ENCODE data around the gene EYS.

EYS gene

DNA sequence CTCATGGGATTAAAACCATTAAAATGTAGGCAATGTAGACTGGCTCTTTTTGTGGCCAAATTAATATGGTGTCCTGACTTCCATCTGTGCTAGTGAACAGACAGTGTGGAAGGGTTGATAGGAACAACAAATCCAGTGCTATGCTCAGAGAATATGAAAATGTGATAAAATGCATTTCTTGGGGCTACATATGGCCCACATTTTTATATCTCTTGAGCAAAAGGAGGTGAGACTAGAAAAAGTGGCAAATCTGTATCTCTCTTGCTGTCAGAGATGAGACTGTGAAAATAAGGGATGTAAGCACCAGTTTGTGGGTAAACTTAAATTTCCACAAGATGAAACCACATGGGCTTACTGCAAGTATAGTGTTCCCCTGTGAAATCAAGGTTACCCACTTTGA is 1909.3 kb downstream of the EYS start:
- Histone ChIP-seq H3K9me3 (ENCODE audit: insufficient read depth, low read length) (no peaks in the 10 kb centered on the region), H3K27me3 (ENCODE audit: insufficient read depth, insufficient read length) (no peaks in the 10 kb centered on the region), H3K9ac (ENCODE audit: insufficient read length, low read depth) (no peak overlapping the region), H3K4me1 (ENCODE audit: insufficient read depth, insufficient read length) (no peaks in the 10 kb centered on the region), H3K4me3 (ENCODE audit: insufficient read length, low read depth) (no peak overlapping the region), H3K36me3 (ENCODE audit: insufficient read depth, insufficient read length, low read length) (no peaks in the 10 kb centered on the region)
- no peak for DNase-seq (ENCODE audit: low read depth, low spot score)
- TF ChIP-seq YY1 (IDR thresholded peaks at IDR 0.05; ENCODE audit: insufficient read depth, insufficient read length) = no peak

- no peaks in the 10 kb centered on the region for H3K9me3 ChIP-seq (ENCODE audit: insufficient read depth, low read length)
- TF ChIP-seq ZNF274 (IDR thresholded peaks at IDR 0.05; ENCODE audit: low read depth, low read length) (no peak), SUZ12 (IDR thresholded peaks at IDR 0.05; ENCODE audit: extremely low read depth, insufficient read depth, insufficient read length) (no peak), YY1 (IDR thresholded peaks at IDR 0.05; ENCODE audit: insufficient read depth, insufficient read length) (no peak)
These were observed 1911.2 kb downstream of the EYS start for GRCh38 chr6:63795826-63796225.

DNA sequence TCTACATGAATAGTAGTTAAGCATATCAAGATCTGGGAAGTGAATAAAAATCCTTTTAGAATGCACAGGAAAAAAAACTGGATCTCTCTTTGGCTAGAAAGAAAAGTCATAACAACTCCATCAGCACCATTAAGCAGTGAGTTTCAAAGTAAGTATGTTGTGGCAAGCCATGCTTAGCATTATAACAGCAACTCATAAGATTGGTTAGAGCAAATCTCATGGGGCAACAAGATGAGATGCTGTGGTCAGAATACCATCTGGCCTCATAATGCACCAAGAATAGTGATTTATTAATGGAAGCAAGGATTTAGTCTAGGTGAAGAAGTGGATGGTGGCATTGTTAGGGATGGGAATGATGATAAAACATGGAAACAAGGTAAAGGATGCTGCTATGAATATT is 1912.0 kb downstream of the EYS start:
- Histone ChIP-seq H3K4me3 (ENCODE audit: insufficient read length, low read depth) (no peak overlapping the region), H3K9me3 (ENCODE audit: insufficient read depth, low read length) (no peaks in the 10 kb centered on the region), H3K4me1 (ENCODE audit: insufficient read depth, insufficient read length) (no peaks in the 10 kb centered on the region), H3K9ac (ENCODE audit: insufficient read length, low read depth) (no peak overlapping the region), H3K27me3 (ENCODE audit: insufficient read depth, insufficient read length) (no peaks in the 10 kb centered on the region), H3K36me3 (ENCODE audit: insufficient read depth, insufficient read length, low read length) (no peaks in the 10 kb centered on the region)
- TF ChIP-seq SUZ12 (IDR thresholded peaks at IDR 0.05; ENCODE audit: extremely low read depth, insufficient read depth, insufficient read length) (no peak), ZNF274 (IDR thresholded peaks at IDR 0.05; ENCODE audit: low read depth, low read length) (no peak), YY1 (IDR thresholded peaks at IDR 0.05; ENCODE audit: insufficient read depth, insufficient read length) (no peak)
- no peak for DNase-seq (ENCODE audit: low read depth, low spot score)

More at GRCh38 chr6:63795826-63796225, 1911.2 kb downstream of the EYS start:
- no peak overlapping the region for H3K9ac ChIP-seq (ENCODE audit: insufficient read length, low read depth)
- H3K36me3 ChIP-seq (ENCODE audit: insufficient read depth, insufficient read length, low read length) = no peaks in the 10 kb centered on the region
- no peak for DNase-seq (ENCODE audit: low read depth, low spot score)
- no peaks in the 10 kb centered on the region for H3K27me3 ChIP-seq (ENCODE audit: insufficient read depth, insufficient read length)
- H3K4me1 ChIP-seq (ENCODE audit: insufficient read depth, insufficient read length) = no peaks in the 10 kb centered on the region
- no peak overlapping the region for H3K4me3 ChIP-seq (ENCODE audit: insufficient read length, low read depth)

DNA sequence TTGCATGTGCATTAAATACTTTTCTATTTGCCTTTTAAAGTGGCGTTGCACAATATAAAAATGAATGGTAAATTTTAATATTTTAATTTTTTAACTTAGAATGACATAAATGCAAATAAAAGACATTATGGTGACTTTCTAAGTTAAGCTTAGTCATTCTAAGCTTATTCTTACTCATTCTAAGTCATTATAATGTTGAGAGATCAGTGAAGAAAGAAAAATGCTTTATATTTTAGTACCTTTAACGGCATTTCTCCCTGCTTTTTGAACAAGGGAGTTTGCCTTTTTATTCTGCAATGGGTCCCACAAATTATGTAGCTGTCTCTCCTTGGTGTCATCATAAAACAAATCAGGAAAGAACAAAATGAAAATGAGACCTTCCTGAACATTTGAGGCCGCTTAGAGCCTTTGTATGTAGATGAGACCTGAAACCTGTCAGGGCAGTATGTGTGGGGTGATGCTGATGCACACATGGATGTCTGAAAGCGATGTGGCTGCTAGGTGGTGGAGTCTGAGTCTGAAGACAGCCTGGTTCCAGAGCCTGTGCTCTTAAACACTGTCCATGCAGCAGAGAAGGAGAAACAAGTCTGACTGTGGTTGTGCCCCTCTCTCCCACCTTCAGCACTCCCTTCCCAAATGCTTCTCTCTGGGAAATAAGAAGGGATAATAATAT is 1913.4 kb downstream of the EYS start:
- Histone ChIP-seq H3K4me1 (ENCODE audit: insufficient read depth, insufficient read length) (no peaks in the 10 kb centered on the region), H3K9me3 (ENCODE audit: insufficient read depth, low read length) (no peaks in the 10 kb centered on the region), H3K4me3 (ENCODE audit: insufficient read length, low read depth) (no peak overlapping the region), H3K36me3 (ENCODE audit: insufficient read depth, insufficient read length, low read length) (no peaks in the 10 kb centered on the region), H3K9ac (ENCODE audit: insufficient read length, low read depth) (no peak overlapping the region), H3K27me3 (ENCODE audit: insufficient read depth, insufficient read length) (no peaks in the 10 kb centered on the region)
- DNase-seq (ENCODE audit: low read depth, low spot score) = no peak
- TF ChIP-seq YY1 (IDR thresholded peaks at IDR 0.05; ENCODE audit: insufficient read depth, insufficient read length) = no peak
- TF ChIP-seq SUZ12 (IDR thresholded peaks at IDR 0.05; ENCODE audit: extremely low read depth, insufficient read depth, insufficient read length) = no peak
- no peak for TF ChIP-seq ZNF274 (IDR thresholded peaks at IDR 0.05; ENCODE audit: low read depth, low read length)

DNA sequence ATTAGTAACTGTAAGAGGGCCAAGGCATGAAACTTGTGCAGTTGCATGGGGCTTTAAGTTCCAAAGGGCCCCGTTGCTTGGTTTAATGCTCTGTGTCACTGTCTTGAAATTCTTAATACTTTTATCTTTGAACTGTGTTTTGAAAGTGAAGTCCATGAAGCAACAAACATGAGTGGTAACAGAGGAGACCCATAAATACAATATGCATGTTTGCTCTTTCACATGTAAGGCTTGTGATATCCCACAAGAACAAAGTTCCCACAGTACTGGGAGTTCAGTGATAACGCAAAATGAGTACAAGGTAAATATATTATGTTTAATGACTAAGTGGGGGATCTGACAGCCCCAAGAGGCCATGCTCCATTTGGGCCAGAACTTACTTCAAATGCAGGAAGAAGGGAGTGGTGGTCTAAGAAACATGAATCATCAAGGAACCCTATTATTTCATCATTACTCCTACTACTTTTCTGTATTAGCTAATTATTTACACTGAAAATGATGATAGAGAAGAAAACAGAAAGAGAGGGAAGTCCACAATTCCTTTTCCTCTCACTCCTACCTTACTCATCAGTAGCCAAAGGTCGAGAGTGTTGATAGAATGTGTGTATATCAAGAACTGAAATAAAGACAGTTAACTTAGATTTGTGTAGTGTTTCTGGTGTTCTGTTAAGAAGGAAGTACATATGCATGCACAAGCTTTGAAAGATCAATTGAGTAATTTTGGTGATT is 1914.1 kb downstream of the EYS start:
- H3K36me3 ChIP-seq (ENCODE audit: insufficient read depth, insufficient read length, low read length) = no peaks in the 10 kb centered on the region
- DNase-seq (ENCODE audit: low read depth, low spot score) = no peak
- H3K9me3 ChIP-seq (ENCODE audit: insufficient read depth, low read length) = no peaks in the 10 kb centered on the region
- no peak for TF ChIP-seq SUZ12 (IDR thresholded peaks at IDR 0.05; ENCODE audit: extremely low read depth, insufficient read depth, insufficient read length)
- TF ChIP-seq ZNF274 (IDR thresholded peaks at IDR 0.05; ENCODE audit: low read depth, low read length) = no peak
- H3K4me1 ChIP-seq (ENCODE audit: insufficient read depth, insufficient read length) = no peaks in the 10 kb centered on the region
- no peak overlapping the region for H3K4me3 ChIP-seq (ENCODE audit: insufficient read length, low read depth)
- H3K27me3 ChIP-seq (ENCODE audit: insufficient read depth, insufficient read length) = no peaks in the 10 kb centered on the region
- H3K9ac ChIP-seq (ENCODE audit: insufficient read length, low read depth) = no peak overlapping the region

DNA sequence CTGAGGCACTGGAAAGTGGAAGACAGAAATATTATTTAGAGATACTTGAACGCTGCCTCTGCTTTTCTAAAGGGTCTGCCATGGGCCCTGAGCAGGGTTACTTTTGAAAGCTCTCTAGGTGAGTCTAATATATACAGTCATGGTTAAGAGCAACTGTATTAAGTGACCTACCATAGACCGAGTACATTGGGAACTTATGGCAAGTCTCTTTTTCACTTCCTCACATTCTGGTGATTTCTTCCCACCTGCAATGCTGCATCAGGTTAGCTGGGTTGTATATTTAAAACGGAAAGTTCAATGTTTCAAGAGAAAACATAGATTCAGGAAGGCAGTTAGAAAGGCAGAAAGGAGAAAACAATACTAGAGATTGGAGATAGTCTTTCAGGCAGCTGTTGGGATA is 1916.7 kb downstream of the EYS start:
- no peak for TF ChIP-seq SUZ12 (IDR thresholded peaks at IDR 0.05; ENCODE audit: extremely low read depth, insufficient read depth, insufficient read length)
- no peak for TF ChIP-seq YY1 (IDR thresholded peaks at IDR 0.05; ENCODE audit: insufficient read depth, insufficient read length)
- no peak for TF ChIP-seq ZNF274 (IDR thresholded peaks at IDR 0.05; ENCODE audit: low read depth, low read length)
- no peak for DNase-seq (ENCODE audit: low read depth, low spot score)
- Histone ChIP-seq H3K9me3 (ENCODE audit: insufficient read depth, low read length) (no peaks in the 10 kb centered on the region), H3K4me3 (ENCODE audit: insufficient read length, low read depth) (no peak overlapping the region), H3K4me1 (ENCODE audit: insufficient read depth, insufficient read length) (no peaks in the 10 kb centered on the region), H3K36me3 (ENCODE audit: insufficient read depth, insufficient read length, low read length) (no peaks in the 10 kb centered on the region), H3K27me3 (ENCODE audit: insufficient read depth, insufficient read length) (no peaks in the 10 kb centered on the region), H3K9ac (ENCODE audit: insufficient read length, low read depth) (no peak overlapping the region)

GRCh38 chr6:63789699-63790098 is 1917.3 kb downstream of the EYS start:
- no peaks in the 10 kb centered on the region for H3K36me3 ChIP-seq (ENCODE audit: insufficient read depth, insufficient read length, low read length)
- no peaks in the 10 kb centered on the region for H3K27me3 ChIP-seq (ENCODE audit: insufficient read depth, insufficient read length)
- TF ChIP-seq ZNF274 (IDR thresholded peaks at IDR 0.05; ENCODE audit: low read depth, low read length) = no peak
- H3K4me3 ChIP-seq (ENCODE audit: insufficient read length, low read depth) = no peak overlapping the region
- H3K9me3 ChIP-seq (ENCODE audit: insufficient read depth, low read length) = no peaks in the 10 kb centered on the region
- H3K4me1 ChIP-seq (ENCODE audit: insufficient read depth, insufficient read length) = no peaks in the 10 kb centered on the region
- H3K9ac ChIP-seq (ENCODE audit: insufficient read length, low read depth) = no peak overlapping the region
- DNase-seq (ENCODE audit: low read depth, low spot score) = no peak
